ENCODE results near the gene FOXO1.

The FOXO1 gene

DNA sequence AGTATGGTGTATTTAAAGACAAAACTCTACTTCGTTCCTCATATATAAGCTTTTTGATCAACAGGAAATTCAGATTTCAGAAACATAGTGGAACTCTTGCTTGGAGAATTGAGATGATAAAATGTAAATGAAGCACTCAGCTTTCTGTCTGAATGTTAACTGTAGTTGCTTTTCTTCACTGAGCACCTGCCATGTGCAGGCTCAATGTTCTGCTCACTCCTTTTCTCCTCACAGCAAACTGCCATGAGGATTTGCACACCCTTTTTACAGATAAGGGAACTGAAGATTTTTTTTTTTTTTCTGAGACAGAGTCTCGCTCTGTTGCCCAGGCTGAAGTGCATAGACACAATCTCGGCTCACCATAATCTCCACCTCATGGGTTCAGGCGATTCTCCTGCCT lies 28.0 kb upstream of the FOXO1 start:
- Histone ChIP-seq H2BK15ac (ENCODE audit: low read depth, poor library complexity, severe bottlenecking) (no peak overlapping the region), H4K8ac (ENCODE audit: low read length) (no peak overlapping the region), H3K4ac (ENCODE audit: low read depth in 1 of 2, low read length in 2 of 2) (no peak overlapping the region), H3K9me3 (ENCODE audit: control insufficient read depth, low read length) (no peaks in the 10 kb centered on the region), H3K27me3 (ENCODE audit: control insufficient read depth in 1 of 2, insufficient read depth in 1 of 2, low read length in 2 of 2) (no peaks in the 10 kb centered on the region), H2AFZ (ENCODE audit: low read depth, low read length) (no peak overlapping the region), H4K91ac (ENCODE audit: low read length) (no peak overlapping the region), H3K4me2 (ENCODE audit: low read length, poor library complexity, severe bottlenecking) (no peak overlapping the region), H2BK120ac (ENCODE audit: low read depth, low read length) (no peak overlapping the region), H3K4me3 (ENCODE audit: insufficient read depth in 1 of 2, low read depth in 1 of 2, low read length in 2 of 2) (no peak overlapping the region), H2BK12ac (ENCODE audit: low read length in 2 of 2) (no peak overlapping the region), H3K4me1 (ENCODE audit: control insufficient read depth, insufficient read depth, low read depth, low read length) (peaks cover 2% of the 10 kb centered on the region), H3K36me3 (ENCODE audit: control insufficient read depth in 1 of 2, insufficient read depth in 2 of 2, low read depth in 1 of 2, low read length in 2 of 2) (no peaks in the 10 kb centered on the region), H3K9ac (ENCODE audit: low read length) (no peak overlapping the region), H3K18ac (ENCODE audit: low read depth in 1 of 2, low read length in 2 of 2) (no peak overlapping the region), H3K27ac (ENCODE audit: low read length, poor library complexity, severe bottlenecking) (no peak overlapping the region), H2BK5ac (ENCODE audit: low read depth, low read length, poor library complexity, severe bottlenecking) (no peak overlapping the region), H3K14ac (ENCODE audit: low read length in 2 of 2) (no peak overlapping the region), H3K79me1 (replicated peaks; ENCODE audit: low read length, poor library complexity, severe bottlenecking) (no peaks in the 10 kb centered on the region), H2AK5ac (ENCODE audit: low read length, severe bottlenecking) (no peak overlapping the region), H3K23ac (ENCODE audit: low read length in 2 of 2) (no peak overlapping the region)
- DNase-seq = no peak
- 77% methylated on average over 3 of the region's 4 CpGs for WGBS

DNA sequence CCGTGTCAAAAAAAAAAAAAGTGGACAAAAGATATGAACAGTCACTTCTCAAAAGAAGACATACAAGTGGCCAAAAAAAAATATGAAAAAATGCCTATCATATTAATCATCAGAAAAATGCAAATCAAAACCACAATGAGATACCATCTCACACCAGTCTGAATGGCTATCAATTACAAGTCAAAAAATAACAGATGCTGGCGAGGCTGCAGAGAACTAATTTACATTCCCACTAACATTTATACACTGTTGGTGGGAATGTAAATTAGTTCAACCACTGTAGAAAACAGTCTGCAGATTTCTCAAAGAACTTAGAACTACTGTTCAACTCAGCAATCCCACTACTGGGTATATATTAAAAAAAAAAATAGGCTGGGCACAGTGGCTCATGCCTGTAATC lies 26.5 kb upstream of the FOXO1 start:
- 50% methylated on average over 1 of the region's 2 CpGs for WGBS
- Histone ChIP-seq H3K27ac (ENCODE audit: low read length, poor library complexity, severe bottlenecking) (no peak overlapping the region), H3K4me2 (ENCODE audit: low read length, poor library complexity, severe bottlenecking) (no peak overlapping the region), H2BK120ac (ENCODE audit: low read depth, low read length) (no peak overlapping the region), H4K91ac (ENCODE audit: low read length) (no peak overlapping the region), H3K18ac (ENCODE audit: low read depth in 1 of 2, low read length in 2 of 2) (no peak overlapping the region), H3K23ac (ENCODE audit: low read length in 2 of 2) (no peak overlapping the region), H2AK5ac (ENCODE audit: low read length, severe bottlenecking) (no peak overlapping the region), H3K9ac (ENCODE audit: low read length) (no peak overlapping the region), H3K4ac (ENCODE audit: low read depth in 1 of 2, low read length in 2 of 2) (no peak overlapping the region), H3K4me1 (ENCODE audit: control insufficient read depth, insufficient read depth, low read depth, low read length) (peaks cover 2% of the 10 kb centered on the region), H3K4me3 (ENCODE audit: insufficient read depth in 1 of 2, low read depth in 1 of 2, low read length in 2 of 2) (no peak overlapping the region), H3K9me3 (ENCODE audit: control insufficient read depth, low read length) (no peaks in the 10 kb centered on the region), H3K79me1 (replicated peaks; ENCODE audit: low read length, poor library complexity, severe bottlenecking) (no peaks in the 10 kb centered on the region), H3K36me3 (ENCODE audit: control insufficient read depth in 1 of 2, insufficient read depth in 2 of 2, low read depth in 1 of 2, low read length in 2 of 2) (no peaks in the 10 kb centered on the region), H2AFZ (ENCODE audit: low read depth, low read length) (no peak overlapping the region), H3K14ac (ENCODE audit: low read length in 2 of 2) (no peak overlapping the region), H2BK12ac (ENCODE audit: low read length in 2 of 2) (no peak overlapping the region), H4K8ac (ENCODE audit: low read length) (no peak overlapping the region), H2BK5ac (ENCODE audit: low read depth, low read length, poor library complexity, severe bottlenecking) (no peak overlapping the region), H2BK15ac (ENCODE audit: low read depth, poor library complexity, severe bottlenecking) (no peak overlapping the region), H3K27me3 (ENCODE audit: control insufficient read depth in 1 of 2, insufficient read depth in 1 of 2, low read length in 2 of 2) (no peaks in the 10 kb centered on the region)
- no peak for DNase-seq

DNA sequence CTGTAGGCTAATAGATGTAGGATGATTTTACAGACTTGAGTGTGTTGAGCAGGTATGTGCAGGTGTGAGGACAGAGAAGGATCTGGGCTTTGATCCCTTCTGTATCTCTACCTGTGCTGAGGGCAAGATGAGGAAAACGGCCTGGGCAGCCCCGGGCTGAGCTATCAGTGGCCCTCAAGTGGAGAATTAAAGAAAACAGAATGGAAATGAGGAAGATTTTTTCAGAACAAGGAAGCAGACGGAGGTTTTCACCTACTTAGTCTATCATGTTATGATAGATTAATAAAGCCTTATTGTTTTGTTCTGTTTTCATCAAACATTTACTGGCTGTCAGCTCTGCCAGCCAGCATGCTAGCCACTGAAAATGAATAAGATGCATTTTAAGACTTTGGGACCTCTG lies 22.3 kb upstream of the FOXO1 start:
- Histone ChIP-seq H2BK12ac (ENCODE audit: low read length in 2 of 2) (no peak overlapping the region), H3K4me2 (ENCODE audit: low read length, poor library complexity, severe bottlenecking) (no peak overlapping the region), H3K4me1 (ENCODE audit: control insufficient read depth, insufficient read depth, low read depth, low read length) (no peaks in the 10 kb centered on the region), H3K23ac (ENCODE audit: low read length in 2 of 2) (no peak overlapping the region), H3K14ac (ENCODE audit: low read length in 2 of 2) (no peak overlapping the region), H3K27ac (ENCODE audit: low read length, poor library complexity, severe bottlenecking) (no peak overlapping the region), H3K9ac (ENCODE audit: low read length) (no peak overlapping the region), H3K18ac (ENCODE audit: low read depth in 1 of 2, low read length in 2 of 2) (no peak overlapping the region), H2AK5ac (ENCODE audit: low read length, severe bottlenecking) (no peak overlapping the region), H3K4ac (ENCODE audit: low read depth in 1 of 2, low read length in 2 of 2) (no peak overlapping the region), H4K91ac (ENCODE audit: low read length) (no peak overlapping the region), H3K79me1 (replicated peaks; ENCODE audit: low read length, poor library complexity, severe bottlenecking) (no peaks in the 10 kb centered on the region), H2AFZ (ENCODE audit: low read depth, low read length) (no peak overlapping the region), H2BK15ac (ENCODE audit: low read depth, poor library complexity, severe bottlenecking) (no peak overlapping the region), H3K27me3 (ENCODE audit: control insufficient read depth in 1 of 2, insufficient read depth in 1 of 2, low read length in 2 of 2) (no peaks in the 10 kb centered on the region), H4K8ac (ENCODE audit: low read length) (no peak overlapping the region), H3K9me3 (ENCODE audit: control insufficient read depth, low read length) (no peaks in the 10 kb centered on the region), H2BK120ac (ENCODE audit: low read depth, low read length) (no peak overlapping the region), H3K4me3 (ENCODE audit: insufficient read depth in 1 of 2, low read depth in 1 of 2, low read length in 2 of 2) (no peak overlapping the region), H2BK5ac (ENCODE audit: low read depth, low read length, poor library complexity, severe bottlenecking) (no peak overlapping the region), H3K36me3 (ENCODE audit: control insufficient read depth in 1 of 2, insufficient read depth in 2 of 2, low read depth in 1 of 2, low read length in 2 of 2) (no peaks in the 10 kb centered on the region)
- DNase-seq = no peak
- 94% methylated on average over 2 of the region's 3 CpGs for WGBS

DNA sequence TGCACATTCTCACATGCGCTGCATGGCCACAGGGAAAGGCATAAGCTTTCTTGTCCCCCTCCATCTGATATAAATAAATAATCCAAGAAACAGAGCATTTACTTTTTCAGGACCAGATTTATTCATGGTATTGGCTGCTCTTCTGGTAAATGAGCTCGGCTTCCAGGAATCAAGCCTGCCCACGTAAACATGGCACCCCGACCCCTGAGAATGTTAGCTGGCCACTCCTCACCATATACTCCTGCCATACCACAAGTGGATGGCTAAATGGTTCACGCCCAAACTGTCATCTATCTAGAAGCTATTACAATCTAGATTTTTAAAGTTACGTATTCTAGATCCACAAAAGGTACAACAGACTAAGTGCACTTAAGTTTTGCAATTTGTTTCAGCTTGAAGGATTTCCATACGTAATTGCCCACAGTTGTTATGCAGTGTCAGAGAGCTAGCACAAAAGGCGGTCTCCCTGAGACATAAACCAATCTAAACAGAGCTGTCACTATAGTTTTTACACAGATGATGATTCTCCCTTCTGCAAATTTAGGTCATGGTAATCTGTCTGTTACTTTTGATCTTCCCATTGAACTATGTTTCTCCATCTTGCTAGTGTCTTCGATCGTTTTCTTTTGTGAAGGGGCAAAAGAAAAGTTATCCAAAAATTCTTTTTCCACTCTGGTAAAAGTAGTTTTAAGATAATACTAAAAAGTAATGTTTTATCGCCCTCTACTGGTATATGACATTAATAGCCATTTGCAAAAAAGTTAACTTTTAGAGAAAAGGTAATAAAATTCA lies 16.2 kb upstream of the FOXO1 start:
- 63% methylated on average over 8 of the region's 11 CpGs for WGBS

More for the DNA sequence above, 16.2 kb upstream of the FOXO1 start:
- Histone ChIP-seq H4K8ac (ENCODE audit: low read length) (no peak overlapping the region), H2BK15ac (ENCODE audit: low read depth, poor library complexity, severe bottlenecking) (no peak overlapping the region), H2BK12ac (ENCODE audit: low read length in 2 of 2) (no peak overlapping the region), H2AK5ac (ENCODE audit: low read length, severe bottlenecking) (no peak overlapping the region), H3K27me3 (ENCODE audit: control insufficient read depth in 1 of 2, insufficient read depth in 1 of 2, low read length in 2 of 2) (no peaks in the 10 kb centered on the region), H4K91ac (ENCODE audit: low read length) (no peak overlapping the region), H3K14ac (ENCODE audit: low read length in 2 of 2) (no peak overlapping the region), H2AFZ (ENCODE audit: low read depth, low read length) (no peak overlapping the region), H3K79me1 (replicated peaks; ENCODE audit: low read length, poor library complexity, severe bottlenecking) (no peaks in the 10 kb centered on the region), H3K4me1 (ENCODE audit: control insufficient read depth, insufficient read depth, low read depth, low read length) (no peaks in the 10 kb centered on the region), H3K9ac (ENCODE audit: low read length) (peak overlapping the region; percentile 18), H3K4me3 (ENCODE audit: insufficient read depth in 1 of 2, low read depth in 1 of 2, low read length in 2 of 2) (no peak overlapping the region), H2BK5ac (ENCODE audit: low read depth, low read length, poor library complexity, severe bottlenecking) (no peak overlapping the region), H3K23ac (ENCODE audit: low read length in 2 of 2) (no peak overlapping the region), H3K4ac (ENCODE audit: low read depth in 1 of 2, low read length in 2 of 2) (no peak overlapping the region), H3K27ac (ENCODE audit: low read length, poor library complexity, severe bottlenecking) (no peak overlapping the region), H2BK120ac (ENCODE audit: low read depth, low read length) (no peak overlapping the region), H3K36me3 (ENCODE audit: control insufficient read depth in 1 of 2, insufficient read depth in 2 of 2, low read depth in 1 of 2, low read length in 2 of 2) (no peaks in the 10 kb centered on the region), H3K4me2 (ENCODE audit: low read length, poor library complexity, severe bottlenecking) (no peak overlapping the region), H3K18ac (ENCODE audit: low read depth in 1 of 2, low read length in 2 of 2) (no peak overlapping the region), H3K9me3 (ENCODE audit: control insufficient read depth, low read length) (no peaks in the 10 kb centered on the region)
- peak; percentile 36 for DNase-seq

All from mesenchymal stem cell (in vitro differentiated cells and primary cell).